OCI-LY1 (cell line): ENCODE measurements around the gene AAK1.

Experiments
- H2AFZ ChIP-seq: fragments of 200-600 bp; sonication (generic), shearing (Covaris generic); 2 replicates; pipeline ENCODE4 v1.6.0; 2014; ENCODE audit warnings: antibody characterized with exemption, mild to moderate bottlenecking, low read length
- H3F3A ChIP-seq: fragments of 200-600 bp; sonication (generic), shearing (Covaris generic); 2 replicates; pipeline ENCODE4 v1.6.0; 2014; ENCODE audit warnings: mild to moderate bottlenecking, antibody characterized with exemption, low read length, moderate library complexity; ENCODE audit not compliant: insufficient read depth
- H3K27ac ChIP-seq: fragments of 200-600 bp; sonication (generic); 2 replicates; pipeline ENCODE4 v1.5.1; 2014; ENCODE audit warnings: low read length, mixed run types, mild to moderate bottlenecking, low read depth; ENCODE audit not compliant: poor library complexity, severe bottlenecking
- H3K27me3 ChIP-seq: fragments of 200-600 bp; sonication (generic); 2 replicates; pipeline ENCODE4 v1.6.0; 2014; ENCODE audit warnings: antibody characterized with exemption, mild to moderate bottlenecking, low read length, moderate library complexity; ENCODE audit not compliant: insufficient read depth
- H3K36me3 ChIP-seq: fragments of 200-600 bp; sonication (generic); 2 replicates; pipeline ENCODE4 v1.6.1; 2014; ENCODE audit warnings: mild to moderate bottlenecking, antibody characterized with exemption, low read length, moderate library complexity, mixed read lengths; ENCODE audit not compliant: insufficient read depth
- H3K4me1 ChIP-seq: fragments of 200-600 bp; sonication (generic); 2 replicates; pipeline ENCODE4 v1.5.1; 2014; ENCODE audit warnings: mild to moderate bottlenecking, low read length, moderate library complexity; ENCODE audit not compliant: insufficient read depth, severe bottlenecking
- H3K4me2 ChIP-seq: fragments of 200-600 bp; sonication (generic), shearing (Covaris generic); 2 replicates; pipeline ENCODE4 v1.6.1; 2014; ENCODE audit warnings: low read length
- H3K4me3 ChIP-seq: fragments of 200-600 bp; sonication (generic); 2 replicates; pipeline ENCODE4 v1.5.1; 2014; ENCODE audit warnings: low read length, low read depth, mild to moderate bottlenecking, mixed read lengths; ENCODE audit not compliant: poor library complexity, severe bottlenecking
- H3K79me2 ChIP-seq: fragments of 200-600 bp; shearing (Covaris generic); 2 replicates; pipeline ENCODE4 v1.6.1; 2016; ENCODE audit warnings: mixed run types, low read length, mixed read lengths; ENCODE audit not compliant: insufficient read depth
- H3K9ac ChIP-seq: fragments of 200-600 bp; sonication (generic), shearing (Covaris generic); 2 replicates; pipeline ENCODE4 v1.6.1; 2014; ENCODE audit warnings: mild to moderate bottlenecking, low read length, mixed read lengths
- H3K9me2 ChIP-seq: fragments of 200-600 bp; sonication (generic), shearing (Covaris generic); 2 replicates; pipeline ENCODE4 v1.6.1; 2014; ENCODE audit warnings: low read depth, mild to moderate bottlenecking, low read length, mixed read lengths
- H3K9me3 ChIP-seq: fragments of 200-600 bp; shearing (Covaris generic); 2 replicates; pipeline ENCODE4 v1.6.1; 2014; ENCODE audit warnings: low read length, mixed read lengths
- H4K20me1 ChIP-seq: fragments of 200-600 bp; sonication (generic), shearing (Covaris generic); 2 replicates; pipeline ENCODE4 v1.6.0; 2016; ENCODE audit warnings: mild to moderate bottlenecking, low read length; ENCODE audit not compliant: insufficient read depth
- EZH2 ChIP-seq: fragments of 200-600 bp; sonication (generic), shearing (Covaris generic); IDR thresholded peaks from 2 replicates; pipeline ENCODE4 v1.8.0; 2017; ENCODE audit warnings: borderline replicate concordance, mixed run types, mild to moderate bottlenecking, antibody characterized with exemption, low read length, moderate library complexity, mixed read lengths
- TF ChIP-seq, protein P1 (sequence below): fragments of 200-600 bp; sonication (generic), shearing (Covaris generic); IDR thresholded peaks from 2 replicates; pipeline ENCODE4 v1.5.1; 2017; ENCODE audit warnings: mild to moderate bottlenecking, antibody characterized with exemption, low read length, moderate library complexity, mixed read lengths

The AAK1 gene

DNA sequence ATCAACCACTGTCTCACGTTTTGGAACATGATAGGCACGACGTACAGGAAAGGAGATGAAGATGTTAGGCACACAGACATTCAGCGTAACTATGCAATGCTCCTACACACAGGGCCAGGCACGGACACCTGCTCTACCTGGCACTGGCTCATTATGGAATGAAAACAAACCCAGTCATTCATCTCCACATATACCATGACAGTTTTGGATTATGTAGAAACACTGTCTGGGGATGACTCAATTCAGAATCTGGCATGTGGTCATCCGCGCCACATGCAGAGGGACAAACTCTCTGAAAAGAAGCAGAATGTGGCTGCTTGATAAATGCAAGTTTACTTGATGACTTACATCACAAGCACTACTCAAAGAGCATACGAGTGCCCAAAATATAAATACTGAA lies 176.8 kb downstream of the AAK1 start:
- Histone ChIP-seq H3K4me1 (no peaks in the 10 kb centered on the region), H3K4me2 (no peak overlapping the region), H3K9ac (no peak overlapping the region), H3K27ac (no peak overlapping the region), H3K79me2 (no peaks in the 10 kb centered on the region), H3K27me3 (no peaks in the 10 kb centered on the region), H3K9me3 (no peaks in the 10 kb centered on the region), H3K9me2 (no peaks in the 10 kb centered on the region), H3K36me3 (no peaks in the 10 kb centered on the region), H2AFZ (no peak overlapping the region), H3K4me3 (no peak overlapping the region), H4K20me1 (no peaks in the 10 kb centered on the region), H3F3A (no peaks in the 10 kb centered on the region)
- TF ChIP-seq, protein P1, sequence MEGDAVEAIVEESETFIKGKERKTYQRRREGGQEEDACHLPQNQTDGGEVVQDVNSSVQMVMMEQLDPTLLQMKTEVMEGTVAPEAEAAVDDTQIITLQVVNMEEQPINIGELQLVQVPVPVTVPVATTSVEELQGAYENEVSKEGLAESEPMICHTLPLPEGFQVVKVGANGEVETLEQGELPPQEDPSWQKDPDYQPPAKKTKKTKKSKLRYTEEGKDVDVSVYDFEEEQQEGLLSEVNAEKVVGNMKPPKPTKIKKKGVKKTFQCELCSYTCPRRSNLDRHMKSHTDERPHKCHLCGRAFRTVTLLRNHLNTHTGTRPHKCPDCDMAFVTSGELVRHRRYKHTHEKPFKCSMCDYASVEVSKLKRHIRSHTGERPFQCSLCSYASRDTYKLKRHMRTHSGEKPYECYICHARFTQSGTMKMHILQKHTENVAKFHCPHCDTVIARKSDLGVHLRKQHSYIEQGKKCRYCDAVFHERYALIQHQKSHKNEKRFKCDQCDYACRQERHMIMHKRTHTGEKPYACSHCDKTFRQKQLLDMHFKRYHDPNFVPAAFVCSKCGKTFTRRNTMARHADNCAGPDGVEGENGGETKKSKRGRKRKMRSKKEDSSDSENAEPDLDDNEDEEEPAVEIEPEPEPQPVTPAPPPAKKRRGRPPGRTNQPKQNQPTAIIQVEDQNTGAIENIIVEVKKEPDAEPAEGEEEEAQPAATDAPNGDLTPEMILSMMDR, result no peak
- no peak for TF ChIP-seq EZH2

DNA sequence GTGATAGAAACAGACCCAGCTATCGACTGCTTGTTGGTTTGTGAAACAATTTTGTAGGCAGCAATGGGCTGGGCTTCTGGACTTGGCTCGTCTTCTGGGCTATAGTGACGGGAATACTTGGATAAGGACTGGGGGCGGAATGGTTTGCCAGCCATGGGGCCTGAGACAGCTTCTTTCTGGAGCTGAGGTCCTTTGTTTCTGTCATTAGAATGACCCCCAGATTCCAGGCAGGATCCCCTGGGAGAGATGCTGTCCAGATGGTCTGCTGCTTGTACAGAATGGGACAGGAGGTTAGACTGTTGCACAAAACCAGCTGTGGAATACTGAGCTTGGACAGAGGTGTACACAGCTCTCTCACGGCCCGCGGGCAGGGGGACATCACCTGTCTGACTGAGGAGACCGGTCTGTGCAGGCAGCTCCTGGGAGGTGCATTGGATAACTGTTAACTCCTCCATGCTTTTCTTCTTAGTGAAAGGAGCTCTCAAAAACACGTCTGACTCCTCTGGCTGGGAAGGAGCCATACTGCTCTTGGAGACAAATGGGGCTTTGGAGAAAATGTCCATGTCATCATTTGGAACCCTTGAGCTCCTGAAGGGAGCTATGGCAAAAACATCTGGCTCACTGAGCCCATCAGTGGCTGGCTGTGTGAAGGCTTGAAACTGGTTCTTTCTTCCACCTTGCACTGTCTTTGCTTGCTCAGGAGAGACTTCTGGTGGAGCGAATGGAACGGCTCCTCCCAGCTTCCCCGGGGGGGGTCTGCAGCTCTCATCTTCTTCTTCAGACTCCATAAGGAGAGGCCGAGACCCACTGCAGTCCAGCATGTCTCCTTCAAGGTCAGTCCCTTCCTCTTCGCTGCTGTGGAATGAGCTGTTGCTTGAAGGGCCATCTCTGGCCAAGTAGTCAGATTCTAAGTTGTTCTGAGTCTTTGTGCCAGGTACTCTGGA lies 177.8 kb downstream of the AAK1 start:
- no peak overlapping the region for H3K27ac ChIP-seq
- H3K79me2 ChIP-seq, result no peaks in the 10 kb centered on the region
- no peaks in the 10 kb centered on the region for H3K4me1 ChIP-seq
- H4K20me1 ChIP-seq, result no peaks in the 10 kb centered on the region
- no peaks in the 10 kb centered on the region for H3F3A ChIP-seq
- no peak overlapping the region for H3K4me2 ChIP-seq
- no peaks in the 10 kb centered on the region for H3K9me3 ChIP-seq
- H2AFZ ChIP-seq, result no peak overlapping the region
- TF ChIP-seq EZH2, result no peak
- TF ChIP-seq, protein P1, result no peak
- H3K9me2 ChIP-seq, result no peaks in the 10 kb centered on the region
- no peaks in the 10 kb centered on the region for H3K27me3 ChIP-seq
- H3K9ac ChIP-seq, result no peak overlapping the region
- H3K4me3 ChIP-seq, result no peak overlapping the region
- no peaks in the 10 kb centered on the region for H3K36me3 ChIP-seq

DNA sequence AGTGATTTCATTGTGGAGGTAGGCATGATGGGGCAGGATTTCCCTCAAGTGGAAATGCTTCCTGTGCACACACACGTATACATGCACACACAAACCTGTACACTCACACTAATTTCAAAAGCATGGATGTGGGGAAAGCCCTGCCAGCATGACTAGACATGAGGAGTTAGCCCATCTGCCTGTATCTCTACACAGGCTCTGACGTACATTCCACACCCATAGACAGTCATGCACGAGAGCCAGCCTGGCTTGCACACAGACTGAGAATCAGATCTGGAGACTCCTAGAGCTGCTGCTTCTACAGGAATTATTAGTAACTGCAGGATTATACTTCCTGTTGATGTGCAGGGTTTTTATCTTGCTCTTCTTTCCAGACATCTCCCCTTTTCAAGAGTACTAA lies 179.0 kb downstream of the AAK1 start:
- Histone ChIP-seq H3F3A (no peaks in the 10 kb centered on the region), H3K27me3 (no peaks in the 10 kb centered on the region), H3K27ac (no peak overlapping the region), H3K36me3 (no peaks in the 10 kb centered on the region), H4K20me1 (no peaks in the 10 kb centered on the region), H3K9me3 (no peaks in the 10 kb centered on the region), H3K4me2 (no peak overlapping the region), H3K4me1 (no peaks in the 10 kb centered on the region), H3K79me2 (no peaks in the 10 kb centered on the region), H2AFZ (no peak overlapping the region), H3K9ac (no peak overlapping the region), H3K4me3 (no peak overlapping the region), H3K9me2 (no peaks in the 10 kb centered on the region)
- TF ChIP-seq, protein P1, result no peak
- no peak for TF ChIP-seq EZH2
